Measurements from ENCODE around the gene PMPCA. TPM values are rescaled to one million over a fixed set of nuclear protein-coding genes. Genes with fewer than 3 reads are reported as not detected.

Gene PMPCA
- total RNA-seq, 1 donor from 2014 or later = 94.4 TPM

GRCh38 chr9:136367296-136368145 lies 42.9 kb upstream of the PMPCA start:
- peaks cover 12% of the 10 kb centered on the region for H3K4me1 ChIP-seq (ENCODE audit: insufficient read depth, low read length)
- no peak overlapping the region for H2AFZ ChIP-seq (ENCODE audit: low read depth, low read length)
- no peak overlapping the region for H3K4me2 ChIP-seq (ENCODE audit: low read length)
- no peaks in the 10 kb centered on the region for H3K36me3 ChIP-seq (ENCODE audit: insufficient read depth, low read length)
- no peak overlapping the region for H3K27ac ChIP-seq (ENCODE audit: low read depth, low read length)
- DNase-seq (ENCODE audit: low read depth) (no peak), FAIRE-seq (no peak)
- H3K9me3 ChIP-seq (ENCODE audit: insufficient read depth, low read depth, low read length) = no peaks in the 10 kb centered on the region
- no peak overlapping the region for H3K9ac ChIP-seq (ENCODE audit: low read length)
- Mint-ChIP-seq H3K36me3 (ENCODE audit: low read depth, unreplicated experiment) (peaks cover 3% of the 10 kb centered on the region), H3K4me3 (ENCODE audit: unreplicated experiment) (no peak overlapping the region), H3K27ac (ENCODE audit: unreplicated experiment) (no peak overlapping the region), H3K4me1 (ENCODE audit: low read depth, unreplicated experiment) (no peaks in the 10 kb centered on the region), H3K9me3 (ENCODE audit: unreplicated experiment) (no peaks in the 10 kb centered on the region), H3K27me3 (ENCODE audit: low read depth, unreplicated experiment) (no peaks in the 10 kb centered on the region)
- H3K27me3 ChIP-seq (ENCODE audit: insufficient read depth, low read length) = no peaks in the 10 kb centered on the region
- no peak for TF ChIP-seq CTCF (IDR thresholded peaks at IDR 0.05; ENCODE audit: insufficient read depth, low read depth, low read length)
- H3K79me2 ChIP-seq (ENCODE audit: insufficient read depth, low read length) = peaks cover 5% of the 10 kb centered on the region
- no peak overlapping the region for H3K4me3 ChIP-seq (ENCODE audit: insufficient read depth, low read depth, low read length)
- H4K20me1 ChIP-seq (ENCODE audit: insufficient read depth, low read length) = peaks cover 7% of the 10 kb centered on the region

- no peak overlapping the region for H3K4me2 ChIP-seq (ENCODE audit: low read length)
- H3K9me3 ChIP-seq (ENCODE audit: insufficient read depth, low read depth, low read length) = no peaks in the 10 kb centered on the region
- no peak for FAIRE-seq
- H3K4me3 ChIP-seq (ENCODE audit: insufficient read depth, low read depth, low read length) = no peak overlapping the region
- H4K20me1 ChIP-seq (ENCODE audit: insufficient read depth, low read length) = peaks cover 3% of the 10 kb centered on the region
- DNase-seq (ENCODE audit: low read depth) = no peak
- H3K27ac ChIP-seq (ENCODE audit: low read depth, low read length) = no peak overlapping the region
- peaks cover 13% of the 10 kb centered on the region for H3K4me1 ChIP-seq (ENCODE audit: insufficient read depth, low read length)
- no peaks in the 10 kb centered on the region for H3K27me3 ChIP-seq (ENCODE audit: insufficient read depth, low read length)
- Mint-ChIP-seq H3K4me1 (ENCODE audit: low read depth, unreplicated experiment) (peaks cover 6% of the 10 kb centered on the region), H3K36me3 (ENCODE audit: low read depth, unreplicated experiment) (peaks cover 3% of the 10 kb centered on the region), H3K27ac (ENCODE audit: unreplicated experiment) (no peak overlapping the region), H3K27me3 (ENCODE audit: low read depth, unreplicated experiment) (no peaks in the 10 kb centered on the region), H3K4me3 (ENCODE audit: unreplicated experiment) (no peak overlapping the region), H3K9me3 (ENCODE audit: unreplicated experiment) (no peaks in the 10 kb centered on the region)
- no peaks in the 10 kb centered on the region for H3K36me3 ChIP-seq (ENCODE audit: insufficient read depth, low read length)
- TF ChIP-seq EZH2 (IDR thresholded peaks at IDR 0.05; ENCODE audit: insufficient read depth, low read length) (no peak), CTCF (IDR thresholded peaks at IDR 0.05; ENCODE audit: insufficient read depth, low read depth, low read length) (no peak)
- no peak overlapping the region for H2AFZ ChIP-seq (ENCODE audit: low read depth, low read length)
- H3K9ac ChIP-seq (ENCODE audit: low read length) = no peak overlapping the region
- no peaks in the 10 kb centered on the region for H3K79me2 ChIP-seq (ENCODE audit: insufficient read depth, low read length)
Observed at GRCh38 chr9:136368190-136368589, 42.3 kb upstream of the PMPCA start.

GRCh38 chr9:136370037-136370436 lies 40.4 kb upstream of the PMPCA start:
- Histone ChIP-seq H3K36me3 (ENCODE audit: insufficient read depth, low read length) (no peaks in the 10 kb centered on the region), H3K79me2 (ENCODE audit: insufficient read depth, low read length) (no peaks in the 10 kb centered on the region), H3K9ac (ENCODE audit: low read length) (no peak overlapping the region), H2AFZ (ENCODE audit: low read depth, low read length) (no peak overlapping the region), H4K20me1 (ENCODE audit: insufficient read depth, low read length) (no peaks in the 10 kb centered on the region), H3K4me3 (ENCODE audit: insufficient read depth, low read depth, low read length) (no peak overlapping the region), H3K9me3 (ENCODE audit: insufficient read depth, low read depth, low read length) (no peaks in the 10 kb centered on the region), H3K4me2 (ENCODE audit: low read length) (no peak overlapping the region), H3K4me1 (ENCODE audit: insufficient read depth, low read length) (peaks cover 10% of the 10 kb centered on the region), H3K27me3 (ENCODE audit: insufficient read depth, low read length) (no peaks in the 10 kb centered on the region), H3K27ac (ENCODE audit: low read depth, low read length) (no peak overlapping the region)
- no peaks in the 10 kb centered on the region for H3K27me3 Mint-ChIP-seq (ENCODE audit: low read depth, unreplicated experiment)
- H3K4me1 Mint-ChIP-seq (ENCODE audit: low read depth, unreplicated experiment) = peaks cover 6% of the 10 kb centered on the region
- TF ChIP-seq EZH2 (IDR thresholded peaks at IDR 0.05; ENCODE audit: insufficient read depth, low read length) (no peak), CTCF (IDR thresholded peaks at IDR 0.05; ENCODE audit: insufficient read depth, low read depth, low read length) (no peak)
- FAIRE-seq (no peak), DNase-seq (ENCODE audit: low read depth) (no peak)
- H3K27ac Mint-ChIP-seq (ENCODE audit: unreplicated experiment) = no peak overlapping the region
- H3K9me3 Mint-ChIP-seq (ENCODE audit: unreplicated experiment) = no peaks in the 10 kb centered on the region
- peaks cover 3% of the 10 kb centered on the region for H3K36me3 Mint-ChIP-seq (ENCODE audit: low read depth, unreplicated experiment)
- H3K4me3 Mint-ChIP-seq (ENCODE audit: unreplicated experiment) = no peak overlapping the region

Data from astrocyte (in vitro differentiated cells and primary cell).